Fibroblast of mammary gland (primary cell): Measurements from ENCODE around the gene OR5AU1.

Source experiments
- DNase-seq: peaks from one replicate; pipeline ENCODE4 v3.0.0-alpha.2; 2010; ENCODE audit warnings: low read depth
- H3K4me3 ChIP-seq: 2 replicates; pipeline ENCODE4 v1.5.1; 2011; ENCODE audit warnings: low read depth, mild to moderate bottlenecking, low read length, moderate library complexity; ENCODE audit not compliant: control insufficient read depth
- CTCF ChIP-seq: conservative IDR thresholded peaks from 2 replicates; pipeline ENCODE4 v1.5.1; 2011; ENCODE audit warnings: low read depth, low read length, inconsistent platforms; ENCODE audit not compliant: control insufficient read depth, insufficient read depth

The OR5AU1 gene

DNA sequence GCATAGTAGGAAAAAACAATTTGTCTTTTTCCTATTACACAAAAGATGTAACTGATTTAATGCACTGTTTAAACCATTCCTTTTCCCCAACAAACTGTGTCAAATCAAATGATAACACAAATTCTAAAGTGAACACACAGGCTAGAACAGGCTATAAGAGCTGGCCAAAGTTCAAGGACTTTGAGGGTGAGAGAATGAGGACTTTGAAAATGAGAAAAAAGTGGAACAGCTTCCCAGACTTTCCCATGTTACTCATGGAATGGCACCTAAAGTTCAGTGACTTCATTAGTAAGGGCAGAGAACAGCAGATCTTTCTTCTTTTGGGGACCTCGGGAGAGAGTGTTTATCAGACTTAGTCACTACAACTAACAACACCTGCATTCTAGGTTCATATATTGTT is 32.4 kb downstream of the OR5AU1 start:
- no peak for TF ChIP-seq CTCF

GRCh38 chr14:21121122-21121521 is 34.7 kb downstream of the OR5AU1 start:
- no peak overlapping the region for H3K4me3 ChIP-seq
- no peak for TF ChIP-seq CTCF
- DNase-seq, result no peak

More for the DNA sequence above, 32.4 kb downstream of the OR5AU1 start:
- no peak overlapping the region for H3K4me3 ChIP-seq
- no peak for DNase-seq

DNA sequence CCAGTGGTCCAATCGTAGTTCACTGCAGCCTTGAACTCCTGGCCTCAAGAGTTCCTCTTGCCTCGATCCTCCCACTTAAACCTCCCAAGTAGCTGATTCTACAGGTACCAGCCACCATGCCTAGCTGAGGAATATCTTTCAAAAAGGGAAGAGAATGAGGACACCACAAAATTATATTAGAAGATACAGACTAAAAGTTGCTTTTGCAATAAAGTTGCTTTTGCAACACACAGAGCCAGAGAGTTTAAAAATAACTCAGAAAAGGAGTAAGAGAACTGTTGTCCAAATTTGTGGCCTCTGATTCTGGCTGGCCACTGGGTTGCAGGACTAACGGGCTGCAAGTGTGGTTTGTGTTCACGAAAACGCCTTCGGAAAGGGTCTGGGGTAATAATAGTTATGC is 35.2 kb downstream of the OR5AU1 start:
- H3K4me3 ChIP-seq, result no peak overlapping the region
- no peak for DNase-seq
- TF ChIP-seq CTCF, result no peak

- H3K4me3 ChIP-seq, result no peak overlapping the region
- no peak for DNase-seq
- TF ChIP-seq CTCF, result no peak
These were observed 36.9 kb downstream of the OR5AU1 start for GRCh38 chr14:21118933-21119332.

DNA sequence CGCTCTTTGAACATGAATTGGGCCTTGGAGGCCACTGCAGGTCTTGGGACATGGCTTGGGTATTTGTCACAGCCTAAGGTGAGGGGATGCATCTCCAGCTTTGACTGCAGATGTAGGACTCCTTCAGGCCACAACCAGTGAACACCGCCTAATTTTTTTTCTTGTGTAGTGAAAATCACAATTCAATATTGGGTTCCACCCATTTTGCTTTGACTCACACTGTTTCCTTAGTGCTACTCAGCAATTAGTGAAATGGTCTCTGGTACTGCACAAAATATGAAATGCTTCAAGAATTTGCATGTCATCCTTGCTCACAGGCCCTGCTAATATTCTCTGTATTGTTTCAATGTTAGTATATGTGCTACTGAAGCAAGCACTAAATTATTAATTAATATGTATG is 42.5 kb downstream of the OR5AU1 start:
- TF ChIP-seq CTCF, result no peak
- no peak for DNase-seq

DNA sequence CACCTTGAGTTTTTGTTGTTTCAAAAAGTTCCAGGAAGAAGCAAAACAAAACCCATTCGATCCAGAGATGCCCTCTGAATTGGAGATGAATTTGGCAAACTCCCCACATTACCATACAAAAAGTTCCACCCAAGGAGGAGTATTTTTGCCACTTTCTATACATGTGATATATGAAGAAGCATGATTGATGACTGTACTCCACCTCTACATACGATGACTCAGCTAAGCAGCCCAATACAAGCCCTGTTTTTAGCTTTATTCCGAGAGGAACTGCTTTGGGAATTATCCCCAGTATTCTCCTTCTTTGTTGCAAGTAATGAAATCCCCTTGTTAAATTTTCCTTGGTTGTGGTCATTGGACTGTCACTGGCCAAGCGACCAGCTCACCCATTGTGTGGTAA is 43.6 kb downstream of the OR5AU1 start:
- no peak overlapping the region for H3K4me3 ChIP-seq
- TF ChIP-seq CTCF, result no peak
- DNase-seq, result no peak

More for the DNA sequence above, 42.5 kb downstream of the OR5AU1 start:
- no peak overlapping the region for H3K4me3 ChIP-seq
